ENCODE results near the gene EXOC8.

Gene EXOC8

GRCh38 chr1:231337472-231338269, at the start of gene EXOC8:
Gene EXOC8 (minus strand): TSS chr1:231337852. CDS start chr1:231337745, 107 bp downstream.
- DNase-seq = peak; percentile 97

DNA sequence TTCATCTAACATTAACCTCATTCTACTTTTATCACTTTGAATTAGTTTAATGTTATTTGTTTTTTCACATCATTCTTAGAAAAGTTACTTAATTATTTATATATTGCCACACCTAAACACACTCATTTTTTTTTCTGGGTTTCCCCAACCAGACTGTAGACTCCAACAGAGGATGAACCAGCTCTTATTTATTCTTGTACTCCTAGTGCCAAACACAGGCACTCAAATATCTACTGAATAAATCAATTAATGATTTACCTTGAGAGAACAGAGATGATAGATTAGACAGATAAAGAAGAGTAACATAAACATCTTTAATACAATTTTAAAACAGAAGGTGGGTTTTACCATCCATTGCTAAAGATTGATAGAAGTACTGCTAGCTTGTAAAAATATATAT, 48.8 kb upstream of the EXOC8 start:
- DNase-seq = no peak

- no peak for DNase-seq
Observed at GRCh38 chr1:231385416-231385748, 47.7 kb upstream of the EXOC8 start.

DNA sequence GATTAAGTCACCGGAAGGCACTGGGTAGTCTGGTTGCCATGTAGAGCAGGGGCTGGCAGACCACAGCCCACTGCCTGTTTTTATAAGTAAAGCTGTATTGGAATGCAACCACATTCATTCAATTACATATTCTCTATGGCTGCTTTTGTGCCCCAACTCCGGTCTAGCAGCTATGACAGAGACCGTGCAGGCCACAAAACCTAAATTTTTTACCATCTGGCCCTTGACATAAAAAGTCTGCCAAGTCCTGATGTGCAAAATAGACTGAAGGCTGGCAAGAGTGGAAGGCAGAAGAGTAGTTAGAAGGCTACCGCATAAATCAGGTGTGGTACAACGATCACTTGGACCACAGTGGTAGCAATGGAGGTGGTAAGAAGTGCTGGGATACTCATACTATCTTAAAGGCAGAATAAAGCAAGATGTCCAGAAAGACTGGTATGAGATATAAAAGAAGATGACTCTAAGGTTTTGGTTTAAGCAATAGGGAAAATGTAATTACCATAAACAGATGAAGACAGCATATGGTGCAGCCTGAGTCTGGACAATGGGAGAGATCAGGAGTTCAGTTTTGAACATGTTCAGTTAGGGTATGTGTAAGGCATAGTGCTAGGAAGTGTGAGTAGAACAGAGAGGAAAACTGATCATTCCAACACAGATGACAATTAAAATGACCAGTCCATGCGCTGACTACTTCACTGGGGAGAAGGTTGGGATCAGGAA, 47.2 kb upstream of the EXOC8 start:
- DNase-seq = no peak

- no peak for DNase-seq
Observed at GRCh38 chr1:231383159-231383860, 45.7 kb upstream of the EXOC8 start.

GRCh38 chr1:231382426-231382825, 44.8 kb upstream of the EXOC8 start:
- DNase-seq = no peak

- DNase-seq = no peak
Observed at GRCh38 chr1:231381729-231382128, 44.1 kb upstream of the EXOC8 start.

- DNase-seq = peak; percentile 19 to 32
Observed at GRCh38 chr1:231376875-231377549, 39.4 kb upstream of the EXOC8 start.

GRCh38 chr1:231376101-231376500, 38.4 kb upstream of the EXOC8 start:
- DNase-seq = no peak

- no peak for DNase-seq
Observed at GRCh38 chr1:231374394-231374793, 36.7 kb upstream of the EXOC8 start.

DNA sequence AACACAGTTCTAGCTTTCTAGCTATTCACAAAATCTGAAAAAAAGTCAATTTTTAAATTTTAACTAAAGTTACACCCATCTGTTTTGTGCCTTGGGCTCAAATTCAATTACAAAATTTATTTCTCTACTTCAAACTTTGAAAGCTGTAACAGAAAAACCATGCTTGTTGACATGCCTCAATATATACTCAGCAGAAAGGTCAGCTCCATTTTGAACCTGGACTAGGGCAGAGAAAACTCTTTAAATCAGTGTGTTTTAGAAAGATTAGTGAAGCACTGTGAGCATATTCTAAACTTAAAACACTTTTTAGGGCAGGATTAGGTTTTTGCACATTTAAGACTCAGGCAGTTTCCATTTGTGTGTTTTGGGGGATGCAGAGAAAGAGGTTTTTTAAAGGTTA, 34.8 kb upstream of the EXOC8 start:
- no peak for DNase-seq

- no peak for DNase-seq
Observed at GRCh38 chr1:231369282-231369681, 31.6 kb upstream of the EXOC8 start.

DNA sequence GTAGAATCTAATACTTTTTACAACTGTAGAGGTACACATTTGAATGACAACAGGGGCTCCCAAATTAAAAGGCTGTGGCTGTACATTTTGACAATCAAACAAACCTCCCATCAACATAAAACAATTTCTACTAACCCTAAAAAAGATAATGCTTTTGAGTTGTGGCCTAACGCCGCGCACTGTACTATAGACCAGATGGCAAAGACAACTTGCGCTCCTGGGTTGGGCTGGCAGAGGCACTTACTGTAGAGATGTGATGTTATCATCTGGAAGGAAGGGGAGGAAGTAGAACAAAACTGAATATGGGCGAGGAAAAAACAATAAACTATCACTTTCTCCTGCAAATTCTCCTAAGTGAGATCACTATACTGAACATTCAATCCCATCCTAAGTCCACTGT, 26.5 kb upstream of the EXOC8 start:
- DNase-seq = no peak

GRCh38 chr1:231363624-231364023, 26.0 kb upstream of the EXOC8 start:
- no peak for DNase-seq

- no peak for DNase-seq
Observed at GRCh38 chr1:231362325-231362724, 24.7 kb upstream of the EXOC8 start.

GRCh38 chr1:231359113-231359512, 21.5 kb upstream of the EXOC8 start:
- DNase-seq = no peak

DNA sequence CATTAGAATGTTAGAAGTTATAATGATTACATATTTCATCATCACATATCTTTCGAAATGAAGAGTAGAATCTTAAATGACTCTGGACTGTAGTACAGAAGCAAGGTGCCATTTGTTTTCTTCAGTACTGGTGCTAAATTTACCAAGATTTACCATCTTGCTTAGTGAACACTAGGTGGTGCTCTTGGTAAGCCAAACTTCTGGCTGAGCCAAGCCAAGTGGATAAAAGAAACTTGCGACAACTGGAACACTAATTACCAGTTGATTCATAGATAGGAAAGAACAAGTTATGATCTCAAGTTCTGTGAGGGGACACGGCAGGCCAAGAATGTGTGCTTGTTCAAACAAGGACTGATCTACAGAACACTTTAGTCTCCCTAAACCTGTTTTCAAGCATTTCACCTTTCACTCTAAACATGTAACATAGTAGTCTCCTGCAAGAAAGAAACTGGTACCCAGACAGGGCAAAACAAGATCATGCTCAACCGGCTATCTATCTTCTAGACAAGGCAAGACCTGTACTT, 20.2 kb upstream of the EXOC8 start:
- DNase-seq = peak in 1 of 2 experiments; percentile 29

DNA sequence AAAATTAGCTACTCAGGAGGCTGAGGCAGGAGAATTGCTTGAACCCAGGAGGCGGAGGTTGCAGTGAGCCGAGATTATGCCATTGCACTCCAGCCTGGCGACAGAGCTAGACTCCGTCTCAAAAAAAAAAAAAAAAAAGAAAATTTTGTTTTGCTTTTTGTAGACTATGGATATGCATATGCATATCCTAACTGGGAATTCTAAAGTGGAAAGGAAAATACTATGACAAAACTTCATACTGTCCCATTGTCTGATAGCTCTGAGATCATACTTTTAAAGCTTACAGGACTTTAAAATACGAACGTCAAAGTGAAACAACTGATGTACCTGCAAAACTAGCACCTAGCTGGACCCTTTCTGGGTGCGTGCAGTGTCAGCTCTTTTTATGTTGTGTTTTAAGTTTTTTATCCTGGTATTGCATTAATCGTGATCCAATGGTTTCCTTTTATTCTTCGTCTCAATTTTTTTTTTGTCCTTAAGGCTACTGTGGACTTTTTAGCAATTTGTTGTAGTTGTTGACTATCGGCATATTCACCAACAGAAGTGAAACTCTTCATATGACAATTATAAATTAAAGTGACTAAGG, 19.6 kb upstream of the EXOC8 start:
- DNase-seq = no peak

DNA sequence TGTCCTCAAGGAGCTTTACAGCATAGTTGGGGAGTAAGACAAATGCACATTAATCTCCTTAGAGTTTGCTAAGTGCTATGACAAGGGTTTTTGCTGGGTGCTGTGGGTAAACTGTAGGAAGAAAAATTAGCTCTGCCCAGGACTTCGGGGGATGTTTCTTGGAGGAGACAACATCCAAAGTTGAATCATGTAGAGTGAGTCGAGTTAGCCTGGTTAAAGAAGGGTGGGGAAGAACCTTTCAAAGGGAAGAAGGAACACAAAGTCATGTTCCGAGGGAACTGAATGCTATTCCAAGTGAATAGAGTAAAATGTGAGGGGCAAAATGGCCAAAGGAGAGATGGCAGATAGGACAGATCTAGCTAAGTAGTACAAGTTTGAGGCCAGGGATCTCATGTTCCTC, 17.5 kb upstream of the EXOC8 start:
- DNase-seq = no peak

- DNase-seq = no peak
Observed at GRCh38 chr1:231354330-231355020, 16.8 kb upstream of the EXOC8 start.

DNA sequence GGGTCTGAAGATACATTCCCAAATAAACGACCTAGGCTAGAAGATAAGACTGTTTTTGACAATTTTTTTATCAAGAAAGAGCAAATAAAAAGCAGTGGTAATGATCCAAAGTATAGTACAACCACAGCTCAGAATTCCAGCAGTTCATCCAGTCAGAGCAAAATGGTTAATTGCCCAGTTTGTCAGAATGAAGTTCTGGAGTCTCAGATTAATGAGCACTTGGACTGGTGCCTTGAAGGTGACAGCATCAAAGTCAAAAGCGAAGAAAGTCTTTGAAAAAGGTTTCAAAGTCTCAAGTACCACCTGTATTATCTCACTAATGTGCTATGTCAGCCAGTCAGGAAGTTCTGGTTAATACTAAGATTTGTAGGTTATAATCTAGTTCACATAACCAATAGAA, 15.4 kb upstream of the EXOC8 start:
- DNase-seq = no peak

- no peak for DNase-seq
Observed at GRCh38 chr1:231351816-231352215, 14.2 kb upstream of the EXOC8 start.
